Ishikawa (cell line): Measurements from ENCODE around the gene TSPAN5.

Experiments used
- CEBPB ChIP-seq: IDR thresholded peaks from 2 replicates; pipeline ENCODE4 v1.6.1; 2012
- CREB1 ChIP-seq: IDR thresholded peaks from 2 replicates; pipeline ENCODE4 v1.6.1; 2012; ENCODE audit warnings: low read depth
- EGR1 ChIP-seq: IDR thresholded peaks from 2 replicates; pipeline ENCODE4 v1.6.1; 2012
- EP300 ChIP-seq: IDR thresholded peaks from 2 replicates; pipeline ENCODE4 v1.6.1; 2012; ENCODE audit warnings: borderline replicate concordance
- FOXM1 ChIP-seq: IDR thresholded peaks from 2 replicates; pipeline ENCODE4 v1.6.1; 2012; ENCODE audit warnings: low read depth, borderline replicate concordance
- MAX ChIP-seq: IDR thresholded peaks from 2 replicates; pipeline ENCODE4 v1.6.1; 2012
- NFIC ChIP-seq: IDR thresholded peaks from 2 replicates; pipeline ENCODE4 v1.6.1; 2012
- RAD21 ChIP-seq: IDR thresholded peaks from 2 replicates; pipeline ENCODE4 v1.6.1; 2012; ENCODE audit warnings: low read depth
- REST ChIP-seq: IDR thresholded peaks from 2 replicates; pipeline ENCODE4 v1.6.1; 2012; ENCODE audit warnings: low read depth, mild to moderate bottlenecking
- TAF1 ChIP-seq: IDR thresholded peaks from 2 replicates; pipeline ENCODE4 v1.6.1; 2012; ENCODE audit warnings: low read depth, mild to moderate bottlenecking
- TCF12 ChIP-seq: IDR thresholded peaks from 2 replicates; pipeline ENCODE4 v1.6.1; 2012; ENCODE audit warnings: low read depth
- TEAD4 ChIP-seq: IDR thresholded peaks from 2 replicates; pipeline ENCODE4 v1.6.1; 2012
- USF1 ChIP-seq: IDR thresholded peaks from 2 replicates; pipeline ENCODE4 v1.6.1; 2012
- YY1 ChIP-seq: IDR thresholded peaks from 2 replicates; pipeline ENCODE4 v1.6.1; 2012; ENCODE audit warnings: low read depth
- ZBTB7A ChIP-seq: IDR thresholded peaks from 2 replicates; pipeline ENCODE4 v1.6.1; 2012; ENCODE audit warnings: low read depth

The TSPAN5 gene

GRCh38 chr4:98670186-98670585 is 11.8 kb upstream of the TSPAN5 start:
- no peak for TF ChIP-seq NFIC
- TF ChIP-seq EP300: no peak
- TF ChIP-seq CREB1: no peak
- no peak for TF ChIP-seq FOXM1
- no peak for TF ChIP-seq MAX
- no peak for TF ChIP-seq TEAD4
- no peak for TF ChIP-seq TCF12
- no peak for TF ChIP-seq TAF1
- TF ChIP-seq REST: no peak
- no peak for TF ChIP-seq YY1
- TF ChIP-seq ZBTB7A: no peak
- no peak for TF ChIP-seq RAD21
- no peak for TF ChIP-seq EGR1
- no peak for TF ChIP-seq CEBPB
- TF ChIP-seq USF1: no peak

GRCh38 chr4:98669577-98669976 is 11.2 kb upstream of the TSPAN5 start:
- TF ChIP-seq ZBTB7A (no peak), MAX (no peak), EGR1 (no peak), REST (no peak), TAF1 (no peak), EP300 (no peak), NFIC (no peak), YY1 (no peak), FOXM1 (no peak), TEAD4 (no peak), TCF12 (no peak), CREB1 (no peak), USF1 (no peak), CEBPB (no peak), RAD21 (no peak)

GRCh38 chr4:98664959-98665358 is 6.5 kb upstream of the TSPAN5 start:
- no peak for TF ChIP-seq NFIC
- TF ChIP-seq YY1: no peak
- no peak for TF ChIP-seq EGR1
- TF ChIP-seq EP300: no peak
- no peak for TF ChIP-seq MAX
- no peak for TF ChIP-seq ZBTB7A
- no peak for TF ChIP-seq TAF1
- TF ChIP-seq REST: no peak
- TF ChIP-seq CEBPB: no peak
- no peak for TF ChIP-seq TEAD4
- no peak for TF ChIP-seq TCF12
- TF ChIP-seq USF1: no peak
- TF ChIP-seq FOXM1: no peak
- no peak for TF ChIP-seq CREB1
- TF ChIP-seq RAD21: no peak
